GM21717 (cell line): Measurements from ENCODE around the gene AATF.
"Not testable (repeated sequence)": the region's sequence is repeated elsewhere in the genome, so short reads cannot be mapped to it uniquely, and the experiment has no call there.

Experiments used
- ATAC-seq: cut with Tn5 transposase; IDR thresholded peaks from one replicate; pipeline ENCODE4 v1.9.1; 2021; ENCODE audit warnings: mild to moderate bottlenecking, moderate library complexity; ENCODE audit not compliant: unreplicated experiment

Gene AATF

GRCh38 chr17:37067555-37068111, 118.9 kb downstream of the AATF start:
- ATAC-seq, result no peak

DNA sequence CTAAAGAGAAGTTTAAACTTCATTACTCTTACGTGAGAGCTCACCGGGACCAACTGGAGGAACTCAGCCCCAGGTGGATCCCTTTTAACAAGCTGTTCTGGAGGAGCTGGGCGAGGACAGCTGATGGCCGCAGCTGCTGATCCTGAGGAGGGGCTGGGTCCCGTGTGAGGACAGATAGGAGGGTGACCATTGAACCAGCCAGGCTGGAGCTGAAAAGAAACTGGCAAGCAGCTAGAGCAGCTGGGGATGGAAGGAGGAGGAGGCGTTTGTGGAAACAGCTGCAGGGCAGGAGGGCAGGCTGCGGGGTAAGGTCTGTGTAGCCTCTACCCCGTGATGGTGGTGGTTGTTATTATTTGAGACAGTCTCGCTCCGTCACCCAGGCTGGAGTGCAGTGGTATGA, 119.5 kb downstream of the AATF start:
- no peak for ATAC-seq

- no peak for ATAC-seq
Observed at GRCh38 chr17:37069087-37069486, 120.3 kb downstream of the AATF start.

DNA sequence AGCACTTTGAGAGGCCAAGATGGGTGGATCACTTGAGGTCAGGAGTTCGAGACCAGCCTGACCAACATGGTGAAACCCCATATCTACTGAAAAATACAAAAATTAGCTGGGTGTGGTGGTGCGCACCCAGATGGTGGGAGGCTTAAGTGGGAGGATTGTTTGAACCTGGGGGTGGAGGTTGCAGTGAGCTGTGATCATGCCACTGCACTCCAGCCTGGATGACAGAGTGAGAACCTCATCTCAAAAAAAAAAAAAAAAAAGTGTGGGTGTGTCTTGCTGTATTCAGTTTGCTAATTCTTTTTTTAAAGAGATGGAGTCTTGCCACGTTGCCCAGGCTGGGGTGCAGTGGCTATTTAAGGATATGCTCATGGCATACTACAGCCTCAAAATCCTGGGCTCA, 124.7 kb downstream of the AATF start:
- not testable (repeated sequence) for ATAC-seq

- no peak for ATAC-seq
Observed at GRCh38 chr17:37079065-37079708, 130.4 kb downstream of the AATF start.

- no peak for ATAC-seq
Observed at GRCh38 chr17:37079735-37080134, 131.0 kb downstream of the AATF start.

DNA sequence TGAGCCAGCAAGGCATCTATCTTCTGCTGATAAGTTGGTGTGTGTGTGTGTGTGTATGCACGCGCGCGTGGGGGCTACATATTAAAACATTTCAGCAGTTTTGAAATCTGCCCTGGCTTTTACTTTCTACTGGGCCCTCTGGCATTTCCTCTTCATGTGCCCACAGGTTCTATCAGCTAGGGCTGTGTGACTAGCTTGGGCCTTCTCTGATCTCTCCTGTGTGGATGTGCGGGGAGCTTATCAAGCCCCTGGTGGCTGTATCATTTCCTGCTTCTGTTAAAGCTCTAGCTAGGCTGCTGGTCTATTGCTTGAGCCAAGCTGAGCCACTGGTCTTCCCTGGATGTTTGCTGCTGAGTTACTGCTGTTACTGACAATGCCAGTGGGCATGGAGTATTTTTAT, 132.5 kb downstream of the AATF start:
- no peak for ATAC-seq

DNA sequence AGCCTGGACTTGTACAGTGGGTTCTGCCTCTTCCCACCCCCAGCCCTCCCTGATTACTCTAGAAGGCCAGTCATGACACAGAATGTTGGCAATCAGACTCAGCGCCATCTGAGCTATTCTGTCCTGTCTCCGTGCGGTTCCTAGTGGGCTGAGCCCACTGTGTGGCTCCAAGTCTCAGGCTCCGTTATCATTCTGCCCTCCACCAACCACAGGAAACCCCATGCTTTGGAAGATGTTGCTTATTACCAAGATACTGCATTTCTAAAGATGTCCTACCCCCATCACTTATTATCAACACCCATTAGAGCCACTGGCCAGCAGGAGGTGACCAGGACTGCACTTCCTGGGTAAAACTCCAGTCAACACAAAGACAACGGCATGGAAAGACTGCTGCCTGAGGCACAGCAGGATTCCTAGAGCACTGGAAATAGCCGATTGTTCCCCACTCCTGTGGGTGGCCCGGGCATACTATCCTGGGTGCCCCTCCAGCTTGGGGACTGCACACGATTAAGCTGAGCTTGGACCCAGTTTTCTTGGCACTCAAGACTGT, 133.6 kb downstream of the AATF start:
- ATAC-seq, result no peak

GRCh38 chr17:37082985-37083384, 134.2 kb downstream of the AATF start:
- no peak for ATAC-seq

- no peak for ATAC-seq
Observed at GRCh38 chr17:37083456-37083855, 134.7 kb downstream of the AATF start.

DNA sequence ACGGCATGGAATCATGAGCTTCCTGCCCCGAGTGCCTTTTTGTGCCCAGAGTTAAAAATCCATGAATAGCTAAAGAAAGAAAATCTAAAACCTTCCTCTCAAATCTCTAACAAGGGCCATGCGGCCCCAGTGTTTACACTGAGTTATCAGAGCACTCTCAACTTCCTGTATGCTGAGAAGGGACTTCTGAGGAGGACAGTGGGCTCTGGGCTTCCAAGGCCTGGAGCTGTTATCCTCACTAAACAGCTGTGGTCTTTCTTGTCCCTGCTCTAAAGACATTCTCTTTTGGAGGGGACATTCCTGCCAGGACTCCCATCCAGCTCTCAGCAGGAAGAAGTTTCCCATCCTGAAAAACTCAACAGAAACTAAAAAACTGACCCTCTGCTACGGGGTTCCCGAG, 135.6 kb downstream of the AATF start:
- ATAC-seq, result no peak

DNA sequence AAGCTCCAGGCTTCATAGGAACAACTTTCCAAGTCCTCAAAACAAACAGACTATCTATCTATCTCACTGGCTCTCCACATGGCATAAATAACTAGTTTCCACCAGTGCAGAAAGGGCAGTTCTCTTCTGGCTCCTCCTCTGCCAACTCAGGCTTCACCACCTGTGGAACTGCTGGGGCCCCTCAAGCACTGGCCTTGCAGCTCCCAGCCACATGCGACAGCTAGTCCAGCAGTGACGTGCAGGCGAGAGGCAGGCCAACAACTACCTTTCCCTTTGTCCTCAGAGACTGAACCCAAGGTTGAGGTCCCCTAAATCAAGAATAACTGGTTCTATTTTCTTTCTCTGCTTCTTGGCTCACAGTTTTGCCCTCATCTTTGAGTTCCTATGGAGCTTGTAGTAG, 137.6 kb downstream of the AATF start:
- no peak for ATAC-seq

DNA sequence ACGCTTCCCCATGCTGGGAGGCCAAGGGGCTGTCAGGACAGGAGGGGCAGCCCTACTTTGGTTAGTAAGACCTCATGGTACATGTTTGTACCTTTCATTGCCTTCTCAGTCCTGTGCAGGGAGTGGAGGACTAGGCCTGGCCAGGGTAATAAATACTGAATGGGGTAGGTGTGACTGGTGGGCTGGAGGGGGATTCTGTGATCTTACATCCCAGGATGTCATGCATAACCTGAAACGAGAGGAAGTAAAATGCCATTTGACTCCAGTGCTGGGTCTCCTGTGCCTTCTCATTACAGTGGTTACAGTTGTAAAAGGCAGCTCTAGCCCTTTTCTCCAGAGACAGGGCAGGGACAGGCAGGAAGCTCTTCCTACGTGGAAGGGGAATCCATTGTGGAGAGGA, 138.2 kb downstream of the AATF start:
- no peak for ATAC-seq

- no peak for ATAC-seq
Observed at GRCh38 chr17:37087683-37088082, 138.9 kb downstream of the AATF start.

GRCh38 chr17:37088459-37088858, 139.7 kb downstream of the AATF start:
- ATAC-seq, result no peak

DNA sequence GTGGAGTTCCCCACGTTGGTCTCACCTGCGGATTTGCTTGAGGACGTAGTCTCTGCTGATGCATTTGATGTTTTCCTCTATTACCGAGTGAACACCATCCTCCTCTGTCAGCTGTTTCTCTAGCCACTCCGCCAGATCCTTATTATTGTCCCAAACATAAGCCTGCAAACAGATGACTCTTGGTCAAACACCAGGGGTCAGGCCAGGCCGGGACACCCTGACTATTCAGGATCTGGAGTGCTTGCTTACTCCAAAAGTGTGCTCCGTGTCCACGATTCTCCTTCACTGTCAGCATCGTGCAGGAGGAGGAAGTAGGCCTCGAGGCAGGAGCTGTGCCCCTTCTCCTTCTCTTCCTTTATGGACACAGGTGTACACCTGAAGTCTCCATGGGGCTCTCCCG, 140.2 kb downstream of the AATF start:
- no peak for ATAC-seq

GRCh38 chr17:37089956-37090355, 141.2 kb downstream of the AATF start:
- no peak for ATAC-seq

DNA sequence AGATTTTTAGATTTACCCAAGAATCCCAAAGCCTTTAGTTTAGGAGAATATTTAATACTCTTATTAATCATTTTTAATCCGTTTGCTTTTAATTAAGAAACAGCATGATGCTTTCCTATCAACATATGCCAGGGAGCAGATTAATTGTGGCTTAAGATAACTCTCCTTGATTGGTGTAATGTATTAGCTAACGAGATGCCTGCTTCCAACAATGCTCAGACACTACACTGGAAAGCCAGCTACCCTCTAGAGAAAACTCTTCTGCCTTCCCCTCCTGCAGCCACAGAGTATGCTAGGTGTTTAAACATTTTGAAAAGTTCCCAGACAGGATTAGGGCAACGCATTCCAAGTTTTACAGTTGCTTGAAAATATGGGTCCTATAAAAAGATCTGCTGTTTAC, 142.2 kb downstream of the AATF start:
- no peak for ATAC-seq

GRCh38 chr17:37092071-37092470, 143.3 kb downstream of the AATF start:
- ATAC-seq, result no peak

DNA sequence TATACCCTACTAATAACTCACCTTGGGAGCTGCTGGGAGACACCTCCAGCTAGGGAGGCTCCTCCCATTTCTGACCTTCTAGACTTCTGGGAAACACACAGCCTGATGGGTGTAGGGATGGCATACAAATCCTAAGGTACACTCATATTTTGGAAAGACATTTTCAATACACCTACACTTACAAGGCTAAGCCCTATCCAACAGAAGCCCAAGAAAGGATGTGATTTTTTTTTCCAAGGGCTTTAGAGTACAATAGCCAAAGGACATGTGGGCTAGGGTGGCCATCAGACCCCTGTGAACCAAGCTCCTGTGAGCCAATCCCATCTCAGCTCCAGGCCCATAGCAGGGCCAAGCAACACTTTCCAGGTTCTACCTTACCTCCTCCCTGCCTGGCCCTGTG, 143.9 kb downstream of the AATF start:
- no peak for ATAC-seq

DNA sequence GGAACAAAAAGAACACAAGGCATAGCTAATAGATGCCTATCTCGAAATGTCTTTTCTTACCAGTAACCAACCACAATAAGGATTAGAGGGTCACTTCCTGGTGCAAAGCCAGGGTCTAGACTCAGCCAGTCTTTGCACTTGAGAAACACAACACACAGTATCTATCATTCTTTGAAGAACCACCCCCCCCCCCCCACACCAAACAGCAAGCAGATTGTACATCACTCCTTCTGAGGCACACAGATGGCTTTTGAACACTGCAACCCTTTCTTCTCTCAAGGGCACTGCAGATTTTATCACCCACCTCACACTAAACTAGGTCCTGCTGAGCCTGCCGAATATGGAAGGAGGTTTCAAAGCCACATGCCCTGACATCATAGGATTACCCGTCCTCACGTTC, 145.6 kb downstream of the AATF start:
- ATAC-seq, result no peak

DNA sequence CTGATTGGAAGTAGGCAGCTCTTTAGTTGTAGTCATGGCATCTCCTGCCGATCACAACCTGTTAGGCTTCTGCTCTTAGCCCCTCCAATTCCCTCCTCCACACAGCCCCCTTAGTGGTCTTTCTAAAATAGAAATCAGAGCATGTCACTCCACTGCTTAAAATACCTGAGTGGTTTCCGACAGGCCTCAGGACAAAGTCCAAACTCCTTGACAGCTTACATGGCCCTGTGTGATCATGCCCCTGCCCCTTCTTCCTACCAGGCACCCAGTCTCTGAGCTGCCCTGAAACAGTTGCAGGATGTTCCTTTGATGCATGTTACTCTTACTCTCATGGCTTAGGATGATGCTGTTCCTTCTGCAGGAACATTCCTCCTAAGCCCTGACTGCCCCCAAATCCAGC, 147.3 kb downstream of the AATF start:
- no peak for ATAC-seq

DNA sequence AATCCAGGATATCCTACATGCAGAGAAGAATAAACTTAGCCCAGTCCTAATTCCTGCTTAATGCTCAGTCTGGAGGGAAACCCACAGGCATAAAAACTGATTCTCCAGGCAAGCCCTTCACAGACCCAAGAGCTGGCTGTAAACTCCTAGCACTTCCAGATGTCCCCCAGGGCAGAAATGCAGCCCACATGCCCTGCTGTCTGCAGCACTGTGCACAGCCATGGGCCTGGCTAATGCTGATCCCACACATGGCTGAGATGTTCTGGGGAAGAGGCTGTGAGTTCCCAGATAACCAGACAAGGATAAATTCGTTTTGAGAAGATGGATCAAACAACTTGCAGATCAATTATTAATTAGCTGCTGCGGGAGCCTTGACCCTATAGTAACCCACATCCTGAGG, 148.4 kb downstream of the AATF start:
- ATAC-seq, result no peak
